GM19351 (cell line): ENCODE measurements around the gene CDC34.
A peak's percentile ranks its signal among the peaks of the same experiment; 100 is the strongest.

Experiments used
- ATAC-seq: cut with Tn5 transposase; IDR thresholded peaks from one replicate; pipeline ENCODE4 v1.9.1; 2021; ENCODE audit warnings: mild to moderate bottlenecking, moderate library complexity; ENCODE audit not compliant: unreplicated experiment

The CDC34 gene

DNA sequence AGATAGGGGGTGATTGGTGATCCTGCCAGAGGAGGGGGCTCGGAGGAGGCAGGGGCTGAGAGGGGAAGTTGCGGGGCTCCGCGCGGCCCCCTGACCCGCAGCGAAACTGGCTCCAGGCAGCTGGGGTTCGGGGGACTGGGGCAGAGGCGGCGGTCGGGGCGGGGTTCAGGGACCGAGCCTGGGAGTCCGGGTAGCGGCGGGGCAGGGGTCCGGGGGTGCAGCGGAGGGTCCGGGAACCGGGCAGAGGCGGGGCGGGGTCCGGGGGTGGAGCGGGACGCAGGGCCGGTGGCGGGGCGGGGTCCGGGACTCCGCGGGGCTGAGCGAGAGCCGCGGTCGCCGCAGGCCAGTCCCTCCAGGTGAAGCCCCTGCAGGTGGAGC is 34.1 kb upstream of the CDC34 start:
- no peak for ATAC-seq

DNA sequence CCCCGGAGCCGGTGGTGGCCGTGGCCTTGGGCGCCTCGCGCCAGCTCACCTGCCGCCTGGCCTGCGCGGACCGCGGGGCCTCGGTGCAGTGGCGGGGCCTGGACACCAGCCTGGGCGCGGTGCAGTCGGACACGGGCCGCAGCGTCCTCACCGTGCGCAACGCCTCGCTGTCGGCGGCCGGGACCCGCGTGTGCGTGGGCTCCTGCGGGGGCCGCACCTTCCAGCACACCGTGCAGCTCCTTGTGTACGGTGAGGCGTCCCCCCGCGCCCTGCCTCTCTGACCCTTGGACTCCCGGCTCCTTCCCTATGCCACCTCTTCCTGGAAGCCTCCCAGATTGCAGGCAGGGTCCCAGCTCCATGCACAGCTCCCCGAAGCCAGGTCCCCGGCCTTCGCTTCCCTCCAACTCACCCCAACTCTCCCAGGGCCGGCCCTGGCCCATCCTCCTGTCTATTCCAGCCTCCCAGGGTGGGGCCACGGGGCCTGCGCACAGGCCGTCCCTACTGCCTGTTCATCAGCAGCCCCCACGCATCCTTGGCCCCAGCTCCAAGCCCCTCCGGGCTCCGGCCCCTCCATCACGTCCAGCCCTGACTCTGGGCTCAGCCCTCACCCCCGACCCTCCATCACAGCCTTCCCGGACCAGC is 33.6 kb upstream of the CDC34 start:
- ATAC-seq, result no peak

DNA sequence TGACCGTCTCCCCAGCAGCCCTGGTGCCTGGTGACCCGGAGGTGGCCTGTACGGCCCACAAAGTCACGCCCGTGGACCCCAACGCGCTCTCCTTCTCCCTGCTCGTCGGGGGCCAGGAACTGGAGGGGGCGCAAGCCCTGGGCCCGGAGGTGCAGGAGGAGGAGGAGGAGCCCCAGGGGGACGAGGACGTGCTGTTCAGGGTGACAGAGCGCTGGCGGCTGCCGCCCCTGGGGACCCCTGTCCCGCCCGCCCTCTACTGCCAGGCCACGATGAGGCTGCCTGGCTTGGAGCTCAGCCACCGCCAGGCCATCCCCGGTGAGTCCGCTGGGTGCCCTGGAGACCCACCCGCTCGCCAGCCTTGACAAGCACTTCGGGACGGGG is 33.1 kb upstream of the CDC34 start:
- ATAC-seq, result no peak

DNA sequence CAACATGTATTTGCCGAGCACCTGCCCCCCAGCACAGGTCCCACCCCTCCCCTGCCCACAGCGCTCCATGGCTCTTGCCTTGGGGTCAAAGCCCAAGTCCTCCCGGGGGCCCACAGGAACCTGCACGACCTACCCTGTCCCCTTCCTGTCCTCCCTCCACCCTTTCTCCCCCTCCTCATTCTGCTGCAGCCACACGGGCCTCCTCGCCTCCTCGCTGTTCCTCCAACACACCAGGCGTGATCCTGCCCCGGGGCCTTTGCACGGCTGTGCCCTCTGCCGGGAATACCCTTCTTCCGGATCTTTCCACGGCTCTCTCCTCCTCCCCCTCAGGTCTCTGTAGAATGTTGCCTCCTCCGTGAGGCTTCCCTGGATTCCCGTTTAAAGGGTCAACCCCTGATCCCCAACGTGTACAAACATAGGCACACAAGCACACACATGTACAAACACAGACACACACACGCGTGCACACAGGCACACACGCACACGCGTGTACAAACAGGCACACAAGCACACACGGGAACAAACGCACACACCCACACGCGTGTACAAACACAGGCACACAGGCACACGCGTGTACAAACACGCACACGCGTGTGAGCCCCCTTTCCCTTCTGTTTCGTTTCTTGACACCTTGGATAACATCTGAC is 32.5 kb upstream of the CDC34 start:
- ATAC-seq, result no peak

DNA sequence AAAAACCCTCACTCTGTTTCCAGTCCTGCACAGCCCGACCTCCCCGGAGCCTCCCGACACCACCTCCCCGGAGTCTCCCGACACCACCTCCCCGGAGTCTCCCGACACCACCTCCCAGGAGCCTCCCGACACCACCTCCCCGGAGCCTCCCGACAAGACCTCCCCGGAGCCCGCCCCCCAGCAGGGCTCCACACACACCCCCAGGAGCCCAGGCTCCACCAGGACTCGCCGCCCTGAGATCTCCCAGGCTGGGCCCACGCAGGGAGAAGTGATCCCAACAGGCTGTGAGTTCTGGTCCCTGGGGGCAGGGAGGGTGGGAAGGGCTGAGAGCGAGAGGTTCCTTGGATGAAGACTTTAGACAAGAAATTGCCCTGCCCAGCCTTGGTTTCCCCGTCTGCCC is 29.9 kb upstream of the CDC34 start:
- no peak for ATAC-seq

DNA sequence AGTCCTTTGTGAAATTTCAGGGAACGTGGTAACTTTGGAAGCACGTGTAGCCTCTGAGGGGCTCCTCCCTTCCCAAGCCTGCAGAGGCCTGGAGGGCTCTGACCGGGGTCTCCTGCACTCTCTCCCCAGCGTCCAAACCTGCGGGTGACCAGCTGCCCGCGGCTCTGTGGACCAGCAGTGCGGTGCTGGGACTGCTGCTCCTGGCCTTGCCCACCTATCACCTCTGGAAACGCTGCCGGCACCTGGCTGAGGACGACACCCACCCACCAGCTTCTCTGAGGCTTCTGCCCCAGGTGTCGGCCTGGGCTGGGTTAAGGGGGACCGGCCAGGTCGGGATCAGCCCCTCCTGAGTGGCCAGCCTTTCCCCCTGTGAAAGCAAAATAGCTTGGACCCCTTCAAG is 26.9 kb upstream of the CDC34 start:
- no peak for ATAC-seq

DNA sequence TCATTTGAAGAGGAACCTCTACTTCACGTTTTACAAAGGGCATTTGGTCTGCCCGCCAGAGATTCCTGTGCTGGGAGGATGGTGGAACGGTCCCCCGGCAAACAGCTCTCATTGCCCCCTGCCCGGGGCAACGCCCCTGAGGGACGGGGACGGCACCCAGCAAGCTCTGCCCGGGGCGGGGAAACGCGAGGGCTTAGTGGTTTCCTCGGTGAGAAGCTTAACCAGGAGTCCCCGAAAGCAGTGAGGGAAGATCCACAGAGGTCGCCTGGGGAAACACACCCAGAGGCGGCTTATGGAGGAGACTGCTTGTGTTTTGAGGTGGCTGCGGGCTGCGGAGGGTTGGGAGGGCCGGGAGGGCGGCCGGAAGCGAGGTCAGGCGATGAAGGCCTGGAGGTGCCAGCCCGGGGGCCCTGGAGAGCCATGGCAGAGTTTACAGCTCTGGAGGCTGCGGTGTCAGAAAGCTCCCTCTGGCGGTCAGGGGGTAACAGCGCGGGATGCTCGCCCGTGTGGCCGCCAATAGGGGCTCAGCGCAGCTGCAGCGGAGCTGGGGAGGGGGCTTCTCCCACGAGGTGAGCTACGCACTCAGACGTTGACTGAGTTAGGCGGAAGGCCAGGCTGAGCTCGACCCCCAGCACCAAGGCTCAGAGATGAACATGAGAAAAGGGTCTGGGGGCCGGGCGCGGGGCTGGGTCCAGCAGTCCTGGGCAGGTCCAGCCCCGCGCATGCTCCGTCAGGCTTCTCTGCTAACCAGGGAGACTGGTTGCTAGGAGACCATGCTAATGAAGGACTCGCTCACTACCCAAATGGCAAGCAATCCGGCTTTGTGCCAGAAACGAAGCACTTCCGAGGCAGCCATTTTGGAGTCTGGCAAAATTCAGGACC is 24.9 kb upstream of the CDC34 start:
- peak; percentile 64 for ATAC-seq

DNA sequence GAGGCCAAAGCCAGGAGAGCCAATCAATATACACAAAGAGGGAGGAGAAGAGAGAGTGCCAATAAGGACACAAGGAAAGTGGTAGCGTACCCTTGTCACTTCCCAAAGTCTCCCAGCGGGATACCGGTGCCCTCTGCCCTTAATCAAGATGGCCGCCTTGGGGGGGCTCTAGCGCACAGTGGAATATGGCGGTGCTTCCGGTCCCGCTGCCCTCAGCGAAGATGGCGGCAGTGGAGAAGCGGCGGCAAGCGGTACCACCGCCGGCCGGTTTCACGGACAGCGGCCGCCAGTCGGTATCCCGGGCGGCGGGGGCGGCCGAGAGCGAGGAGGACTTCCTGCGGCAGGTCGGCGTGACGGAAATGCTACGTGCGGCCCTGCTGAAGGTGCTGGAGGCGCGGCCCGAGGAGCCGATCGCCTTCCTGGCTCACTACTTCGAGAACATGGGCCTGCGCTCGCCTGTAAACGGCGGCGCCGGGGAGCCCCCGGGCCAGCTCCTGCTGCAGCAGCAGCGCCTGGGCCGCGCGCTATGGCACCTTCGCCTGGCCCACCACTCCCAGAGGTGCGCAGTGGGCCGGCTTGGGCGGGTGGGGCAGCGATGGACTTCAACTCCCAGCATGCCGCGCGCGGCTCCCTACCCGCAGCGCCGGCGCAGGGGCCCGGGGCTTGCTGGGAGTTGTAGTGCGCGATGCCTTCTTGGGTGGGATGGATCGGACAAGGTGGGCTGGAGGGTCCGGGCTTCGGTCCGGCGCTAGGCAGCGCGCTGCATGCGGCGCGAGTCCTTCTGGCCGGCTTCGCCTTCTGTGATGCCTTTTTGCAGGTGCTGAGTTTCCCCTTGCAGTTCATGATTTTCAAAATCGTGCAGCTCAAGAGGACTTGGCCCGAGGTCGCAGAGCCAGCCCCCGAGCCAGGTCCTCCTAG is 24.0 kb upstream of the CDC34 start, which contains the start of gene TPGS1:
TSS of gene TPGS1 (plus strand) at position 212 of the 918 bp plus-strand sequence. CDS start at position 222, 10 bp downstream.
- peak; percentile 42 for ATAC-seq

DNA sequence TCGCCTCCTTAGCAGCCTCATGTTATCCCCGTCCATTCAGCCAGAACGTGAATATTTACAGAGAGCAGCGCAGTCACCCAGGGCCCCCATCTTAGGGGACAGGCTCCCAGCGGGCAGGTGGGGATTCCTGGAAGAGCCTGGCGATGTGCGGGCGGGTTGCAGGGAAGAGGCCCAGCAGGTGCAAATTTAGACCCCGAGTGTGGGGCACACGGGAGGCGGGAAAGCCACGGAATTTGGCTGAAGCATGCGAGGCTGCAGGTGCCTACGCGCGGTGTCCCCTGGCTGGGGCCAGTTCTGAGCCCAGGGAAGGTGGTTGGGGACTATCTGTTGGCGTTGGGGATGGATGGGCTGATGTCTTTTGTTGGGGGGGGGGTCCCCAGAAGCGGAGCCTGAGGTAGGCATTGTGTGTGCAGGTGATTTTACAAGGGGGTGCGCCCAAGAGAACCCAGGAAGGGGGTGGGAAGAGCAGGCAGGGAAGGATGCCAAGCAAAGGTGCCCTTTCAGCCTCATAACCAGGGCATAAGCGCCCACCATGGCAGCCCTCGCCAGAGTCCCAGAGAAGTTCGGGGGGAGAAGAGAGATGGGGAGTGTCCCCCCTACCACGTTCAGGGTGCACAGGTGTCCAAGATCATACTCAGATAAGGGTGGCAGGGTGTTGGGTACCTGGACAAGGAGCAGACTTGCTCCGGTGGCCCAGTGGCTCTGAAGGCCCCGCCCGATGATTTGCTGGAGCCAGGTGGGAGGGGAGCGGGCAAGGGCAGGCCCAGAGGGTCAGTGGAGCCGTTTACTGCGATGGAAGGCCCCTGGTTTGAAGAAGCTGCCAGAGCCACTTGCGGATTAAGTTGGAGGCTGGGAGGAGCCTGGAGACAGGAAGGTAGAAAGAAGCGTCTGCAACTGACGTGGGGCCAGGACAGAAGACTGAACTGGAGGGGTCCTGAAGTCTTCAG is 23.1 kb upstream of the CDC34 start:
- ATAC-seq, result no peak

DNA sequence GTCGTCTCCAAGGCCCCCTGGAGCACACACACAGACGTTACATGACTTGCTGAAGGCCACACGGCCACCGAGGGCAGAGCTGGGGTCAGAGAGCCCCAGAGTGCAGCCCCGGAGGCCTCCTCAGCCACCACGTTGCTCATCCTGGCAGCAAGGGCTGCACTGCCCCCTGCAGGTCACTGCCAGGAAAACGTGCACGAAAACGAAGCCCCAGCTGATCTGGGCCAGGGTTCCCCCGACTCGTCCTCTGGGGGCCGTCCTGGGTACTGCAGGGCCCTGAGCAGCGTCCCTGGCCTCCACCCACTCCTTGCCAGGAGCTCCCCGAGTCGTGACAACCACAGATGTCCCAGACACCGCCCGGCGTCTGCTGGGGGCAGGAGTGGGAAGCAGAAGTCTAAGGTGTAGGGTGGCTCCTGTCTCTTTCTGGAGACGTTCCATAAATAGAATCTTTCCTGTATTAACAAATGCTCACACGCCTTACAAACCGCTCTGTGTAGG is 20.9 kb upstream of the CDC34 start:
- ATAC-seq, result peak; percentile 40

DNA sequence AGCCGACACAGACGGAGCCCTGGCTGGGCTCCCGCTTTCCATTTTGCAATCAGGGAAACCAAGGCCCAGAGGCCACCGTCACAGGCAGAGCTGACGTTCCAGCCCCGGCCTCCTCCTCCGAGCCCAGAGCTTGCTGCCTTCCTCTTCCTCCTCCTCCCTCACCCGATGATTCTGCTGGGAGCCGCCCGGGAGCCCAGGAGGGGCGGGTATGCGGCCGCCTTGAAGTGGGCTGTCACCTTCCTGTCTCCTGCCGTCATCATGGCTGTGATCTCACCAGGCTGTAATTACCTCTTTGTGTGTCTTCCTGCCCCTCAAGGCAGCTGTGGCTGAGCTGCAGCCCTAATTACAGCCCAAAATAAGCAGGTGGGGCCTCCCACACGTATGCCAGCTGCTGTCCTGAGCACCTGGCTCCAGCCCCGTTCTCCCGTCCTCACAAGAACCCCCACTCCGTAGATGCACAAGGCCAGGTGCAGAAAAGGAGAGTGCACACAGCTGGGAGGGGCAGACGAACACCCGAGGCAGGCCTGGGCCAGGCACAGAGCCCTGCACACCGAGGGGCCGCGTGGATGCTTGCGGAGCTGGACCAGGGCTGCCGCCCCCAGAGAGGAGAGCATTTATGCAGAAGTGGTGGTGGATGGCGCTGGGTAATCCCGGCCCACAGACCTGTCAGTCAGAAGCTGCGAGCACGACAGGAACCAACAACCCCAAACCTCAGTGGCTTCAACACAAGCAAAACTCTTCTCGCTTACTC is 20.3 kb upstream of the CDC34 start:
- ATAC-seq, result no peak

DNA sequence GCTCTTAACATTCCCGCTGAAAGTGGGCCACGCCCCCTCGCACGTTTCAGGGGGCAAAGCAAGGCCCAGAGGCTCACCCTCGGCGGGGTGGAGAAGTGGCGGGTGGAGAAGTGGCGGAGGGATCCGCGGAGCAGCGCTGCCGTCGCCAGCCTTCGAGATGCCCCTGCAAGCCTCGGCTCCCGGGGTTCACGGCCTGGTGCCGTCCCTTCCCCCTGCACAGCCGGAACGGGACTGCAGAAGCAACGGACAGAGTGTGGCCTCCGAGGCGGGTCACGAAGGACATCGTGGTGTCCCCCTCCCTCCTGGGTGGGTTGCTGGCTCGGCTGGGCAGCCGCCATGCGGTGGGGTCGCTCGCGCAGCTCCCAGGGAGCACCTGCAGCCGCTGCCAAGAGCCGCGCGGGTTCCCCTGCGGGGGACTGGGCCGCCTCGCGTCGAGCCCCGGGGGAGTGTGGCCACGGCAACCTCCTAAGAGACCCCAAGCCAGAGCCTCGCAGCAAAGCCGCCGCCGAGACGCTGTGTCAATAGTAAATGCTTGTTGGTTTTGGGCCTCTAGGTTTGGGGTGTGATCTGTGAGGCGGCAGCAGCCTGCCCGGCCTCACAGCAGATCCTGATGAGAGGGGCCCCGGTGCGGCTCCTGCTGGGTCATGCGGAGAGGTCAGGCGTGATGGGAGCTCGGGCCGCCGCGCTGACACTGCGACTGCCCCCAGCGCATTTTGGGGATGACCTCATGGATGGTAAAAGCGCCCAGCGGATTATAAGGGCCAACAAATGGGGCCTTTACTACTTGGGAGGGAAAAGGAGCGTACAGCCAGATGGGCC is 18.8 kb upstream of the CDC34 start:
- ATAC-seq, result no peak

DNA sequence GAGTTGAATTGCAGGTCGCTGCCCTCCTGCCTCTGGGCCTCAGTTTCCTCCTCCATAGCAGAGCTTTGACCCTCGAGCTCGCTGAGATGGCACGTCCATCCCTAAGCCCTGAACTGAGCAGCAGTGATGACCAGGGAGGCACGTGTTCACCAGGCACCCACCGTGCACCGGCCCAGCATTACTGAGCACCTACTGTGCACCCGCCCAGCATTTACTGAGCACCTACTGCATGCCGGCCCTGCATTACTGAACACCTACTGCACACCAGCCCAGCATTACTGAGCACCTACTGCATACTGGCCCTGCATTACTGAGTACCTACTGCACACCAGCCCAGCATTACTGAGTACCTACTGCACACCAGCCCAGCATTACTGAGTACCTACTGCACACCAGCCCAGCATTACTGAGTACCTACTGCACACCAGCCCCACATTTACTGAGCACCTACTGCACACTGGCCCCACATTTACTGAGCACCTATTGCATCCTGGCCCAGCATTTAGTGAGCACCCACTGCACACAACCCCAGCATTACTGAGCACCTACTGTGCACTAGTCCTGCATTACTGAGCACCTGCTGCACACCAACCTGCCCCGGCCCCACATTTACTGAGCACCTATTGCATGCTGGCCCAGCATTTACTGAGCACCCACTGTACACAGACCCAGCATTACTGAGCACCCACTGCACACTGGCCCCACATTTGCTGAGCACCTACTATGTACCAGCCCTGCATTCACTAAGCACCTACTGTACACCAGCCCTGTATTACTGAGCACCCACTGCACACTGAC is 18.0 kb upstream of the CDC34 start:
- no peak for ATAC-seq

DNA sequence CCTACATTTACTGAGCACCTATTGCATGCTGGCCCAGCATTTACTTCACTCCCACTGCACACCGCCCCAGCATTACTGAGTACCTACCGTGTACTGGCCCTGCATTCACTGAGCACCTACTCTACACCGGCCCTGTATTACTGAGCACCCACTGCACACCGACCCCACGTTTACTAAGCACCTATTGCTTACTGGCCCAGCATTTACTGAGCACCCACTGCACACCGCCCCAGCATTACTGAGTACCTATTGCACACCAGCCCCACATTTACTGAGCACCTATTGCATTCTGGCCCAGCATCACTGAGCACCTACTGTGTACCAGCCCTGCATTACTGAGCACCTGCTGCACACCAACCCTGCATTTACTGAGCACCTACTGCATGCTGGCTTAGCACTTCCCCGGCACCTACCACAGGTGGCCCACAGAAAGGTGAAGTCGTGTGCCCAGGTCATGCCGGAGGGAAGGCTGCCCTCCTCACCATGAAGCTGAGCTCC is 17.3 kb upstream of the CDC34 start:
- no peak for ATAC-seq

DNA sequence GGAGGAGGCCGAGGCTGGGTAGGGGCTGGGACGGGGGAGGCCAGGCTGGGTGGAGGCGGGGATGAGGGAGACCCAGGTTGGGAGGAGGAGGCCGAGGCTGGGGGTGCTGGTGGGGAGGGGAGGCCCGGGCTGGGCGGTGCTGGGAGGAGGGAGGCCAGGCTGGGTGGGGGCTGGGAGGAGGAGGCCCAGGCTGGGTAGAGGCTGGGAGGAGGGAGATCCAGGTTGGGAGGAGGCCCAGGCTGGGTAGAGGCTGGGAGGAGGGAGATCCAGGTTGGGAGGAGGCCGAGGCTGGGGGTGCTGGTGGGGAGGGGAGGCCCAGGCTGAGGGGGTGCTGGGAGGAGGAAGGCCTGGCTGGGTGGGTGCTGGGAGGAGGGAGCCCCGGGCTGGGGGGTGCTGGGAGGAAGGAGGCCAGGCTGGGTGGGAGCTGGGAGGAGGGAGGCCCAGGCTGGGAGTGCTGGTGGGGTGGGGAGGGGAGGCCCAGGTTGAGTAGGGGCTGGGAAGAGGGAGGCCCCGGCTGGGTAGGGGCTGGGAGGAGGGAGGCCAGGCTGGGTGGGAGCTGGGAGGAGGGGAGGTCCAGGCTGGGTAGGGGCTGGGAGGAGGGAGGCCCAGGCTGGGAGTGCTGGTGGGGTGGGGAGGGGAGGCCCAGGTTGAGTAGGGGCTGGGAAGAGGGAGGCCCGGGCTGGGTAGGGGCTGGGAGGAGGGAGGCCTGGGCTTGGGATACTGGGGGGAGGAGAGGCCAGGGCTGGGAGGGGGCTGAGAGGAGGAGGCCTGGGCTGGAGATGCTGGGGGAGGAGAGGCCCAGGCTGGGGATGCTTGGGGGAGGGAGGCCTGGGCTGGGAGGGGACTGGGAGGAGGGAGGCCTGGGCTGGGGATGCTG is 13.6 kb upstream of the CDC34 start:
- ATAC-seq, result no peak

DNA sequence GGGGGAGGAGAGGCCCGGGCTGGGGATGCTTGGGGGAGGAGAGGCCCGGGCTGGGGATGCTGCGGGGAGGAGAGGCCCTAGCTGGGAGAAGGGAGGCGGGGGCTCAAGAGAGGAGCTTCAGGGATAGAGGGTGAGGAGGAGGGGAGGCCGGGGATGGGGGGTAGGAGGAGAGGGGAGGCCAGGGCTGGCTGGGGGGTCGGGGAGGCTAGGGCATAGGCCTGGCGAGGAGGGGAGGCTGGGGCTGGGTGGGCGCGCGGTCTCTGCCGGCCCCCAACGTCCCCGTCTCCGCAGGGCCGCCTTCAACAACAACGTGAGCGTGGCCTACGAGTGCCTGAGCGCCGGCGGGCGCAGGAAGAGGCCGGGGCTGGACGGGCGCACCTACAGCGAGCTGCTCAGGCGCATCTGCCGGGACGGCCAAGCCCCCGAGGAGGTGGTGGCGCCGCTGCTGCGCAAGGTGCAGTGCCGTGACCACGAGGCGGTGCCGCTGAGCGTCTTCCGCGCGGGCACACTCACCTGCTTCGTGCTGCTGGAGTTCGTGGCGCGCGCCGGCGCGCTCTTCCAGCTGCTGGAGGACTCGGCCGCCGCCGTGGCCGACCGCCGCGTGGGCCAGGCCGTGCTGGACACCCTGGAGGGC is 12.8 kb upstream of the CDC34 start:
- ATAC-seq, result no peak
